ENCODE measurements around the gene PTGER1. TPM values are rescaled to one million over a fixed set of nuclear protein-coding genes. Genes with fewer than 3 reads are reported as not detected.

The PTGER1 gene
- total and polyA plus RNA-seq, 9 of the 15 experiments (the other 6 are each of a cell fraction or from before 2014, with no cell fraction given): 0.06 to 0.36 (median 0.31) TPM; not detected in 5

GRCh38 chr19:14476673-14477401, 1.7 kb upstream of the PTGER1 start (continued):
- no peak for TF ChIP-seq ATF1 (CRISPR knock-in tag; IDR thresholded peaks at IDR 0.05)
- peak; percentile 67 for TF ChIP-seq ATF1 (tag; IDR thresholded peaks at IDR 0.05)
- no peak for TF ChIP-seq ZKSCAN1 (IDR thresholded peaks at IDR 0.05; ENCODE audit: low read depth, low read length)
- TF ChIP-seq HMBOX1 (IDR thresholded peaks at IDR 0.05): no peak
- no peak for TF ChIP-seq TCF7L2 (IDR thresholded peaks at IDR 0.05; ENCODE audit: low read depth, low read length)
- TF ChIP-seq ELF2 (CRISPR knock-in tag; IDR thresholded peaks at IDR 0.05): no peak
- no peak for TF ChIP-seq C11orf30 (IDR thresholded peaks at IDR 0.05; ENCODE audit: low read depth)
- TF ChIP-seq TEAD2 (tag; IDR thresholded peaks at IDR 0.05): no peak
- TF ChIP-seq ZNF431 (CRISPR knock-in tag; IDR thresholded peaks at IDR 0.05): no peak
- TF ChIP-seq E2F8 (IDR thresholded peaks at IDR 0.05; ENCODE audit: low read depth, partially characterized antibody): no peak
- TF ChIP-seq, protein P1, sequence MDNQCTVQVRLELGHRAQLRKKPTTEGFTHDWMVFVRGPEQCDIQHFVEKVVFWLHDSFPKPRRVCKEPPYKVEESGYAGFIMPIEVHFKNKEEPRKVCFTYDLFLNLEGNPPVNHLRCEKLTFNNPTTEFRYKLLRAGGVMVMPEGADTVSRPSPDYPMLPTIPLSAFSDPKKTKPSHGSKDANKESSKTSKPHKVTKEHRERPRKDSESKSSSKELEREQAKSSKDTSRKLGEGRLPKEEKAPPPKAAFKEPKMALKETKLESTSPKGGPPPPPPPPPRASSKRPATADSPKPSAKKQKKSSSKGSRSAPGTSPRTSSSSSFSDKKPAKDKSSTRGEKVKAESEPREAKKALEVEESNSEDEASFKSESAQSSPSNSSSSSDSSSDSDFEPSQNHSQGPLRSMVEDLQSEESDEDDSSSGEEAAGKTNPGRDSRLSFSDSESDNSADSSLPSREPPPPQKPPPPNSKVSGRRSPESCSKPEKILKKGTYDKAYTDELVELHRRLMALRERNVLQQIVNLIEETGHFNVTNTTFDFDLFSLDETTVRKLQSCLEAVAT (IDR thresholded peaks at IDR 0.05): no peak
- TF ChIP-seq HMGXB4 (CRISPR knock-in tag; IDR thresholded peaks at IDR 0.05): no peak
- TF ChIP-seq, protein P2, sequence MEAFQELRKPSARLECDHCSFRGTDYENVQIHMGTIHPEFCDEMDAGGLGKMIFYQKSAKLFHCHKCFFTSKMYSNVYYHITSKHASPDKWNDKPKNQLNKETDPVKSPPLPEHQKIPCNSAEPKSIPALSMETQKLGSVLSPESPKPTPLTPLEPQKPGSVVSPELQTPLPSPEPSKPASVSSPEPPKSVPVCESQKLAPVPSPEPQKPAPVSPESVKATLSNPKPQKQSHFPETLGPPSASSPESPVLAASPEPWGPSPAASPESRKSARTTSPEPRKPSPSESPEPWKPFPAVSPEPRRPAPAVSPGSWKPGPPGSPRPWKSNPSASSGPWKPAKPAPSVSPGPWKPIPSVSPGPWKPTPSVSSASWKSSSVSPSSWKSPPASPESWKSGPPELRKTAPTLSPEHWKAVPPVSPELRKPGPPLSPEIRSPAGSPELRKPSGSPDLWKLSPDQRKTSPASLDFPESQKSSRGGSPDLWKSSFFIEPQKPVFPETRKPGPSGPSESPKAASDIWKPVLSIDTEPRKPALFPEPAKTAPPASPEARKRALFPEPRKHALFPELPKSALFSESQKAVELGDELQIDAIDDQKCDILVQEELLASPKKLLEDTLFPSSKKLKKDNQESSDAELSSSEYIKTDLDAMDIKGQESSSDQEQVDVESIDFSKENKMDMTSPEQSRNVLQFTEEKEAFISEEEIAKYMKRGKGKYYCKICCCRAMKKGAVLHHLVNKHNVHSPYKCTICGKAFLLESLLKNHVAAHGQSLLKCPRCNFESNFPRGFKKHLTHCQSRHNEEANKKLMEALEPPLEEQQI (IDR thresholded peaks at IDR 0.05): no peak
- TF ChIP-seq PREB (CRISPR knock-in tag; IDR thresholded peaks at IDR 0.05): no peak
- TF ChIP-seq CHD4 (IDR thresholded peaks at IDR 0.05; ENCODE audit: insufficient read depth, insufficient replicate concordance, low read depth, low read length, poor library complexity, severe bottlenecking): no peak
- TF ChIP-seq TAF7 (tag; IDR thresholded peaks at IDR 0.05): no peak
- no peak for TF ChIP-seq PRMT5 (CRISPR knock-in tag; IDR thresholded peaks at IDR 0.05)
- TF ChIP-seq SETDB1 (IDR thresholded peaks at IDR 0.05; ENCODE audit: low read length): no peak
